HG02885 (cell line): ENCODE data around the gene ARPP21.
"Not testable (repeated sequence)": the region's sequence is repeated elsewhere in the genome, so short reads cannot be mapped to it uniquely, and the experiment has no call there.

Experiments
- ATAC-seq: cut with Tn5 transposase; IDR thresholded peaks from one replicate; pipeline ENCODE4 v1.9.1; 2021; ENCODE audit warnings: mild to moderate bottlenecking; ENCODE audit not compliant: unreplicated experiment, poor library complexity

ARPP21 gene

DNA sequence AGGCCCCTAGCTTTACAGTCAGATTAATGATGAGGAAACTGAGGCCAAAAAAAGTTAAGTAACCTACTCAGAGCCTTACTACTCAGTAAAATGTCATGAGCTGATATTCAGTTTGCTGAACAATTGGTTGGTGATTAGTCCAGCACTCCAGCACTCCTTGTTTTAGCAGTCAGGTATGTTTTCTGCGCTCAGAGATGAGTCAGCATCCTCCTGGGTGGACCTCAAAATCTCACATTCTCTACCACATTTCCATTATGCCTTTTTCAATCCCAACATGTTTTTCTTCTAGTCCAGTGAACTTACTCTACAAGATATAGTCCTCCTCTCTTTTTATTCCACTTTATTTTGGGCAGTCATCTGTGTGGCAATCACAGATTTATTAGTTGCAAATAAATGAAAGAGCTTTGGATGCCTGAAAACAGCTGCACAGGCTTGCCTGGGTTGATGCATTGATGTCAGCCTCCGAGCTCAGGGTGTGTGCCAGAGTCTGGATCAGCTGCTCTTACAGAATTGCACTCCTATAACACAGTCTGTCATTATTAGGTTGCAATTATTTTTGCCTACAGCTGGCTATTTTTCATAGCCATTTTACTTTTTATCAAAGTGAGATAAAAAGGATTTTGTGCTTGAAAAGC, 133.2 kb downstream of the ARPP21 start:
- ATAC-seq: no peak

- ATAC-seq: no peak
These were observed 134.1 kb downstream of the ARPP21 start for GRCh38 chr3:35773417-35773816.

- no peak for ATAC-seq
These were observed 137.0 kb downstream of the ARPP21 start for GRCh38 chr3:35776346-35776745.

GRCh38 chr3:35777065-35777464, 137.7 kb downstream of the ARPP21 start:
- no peak for ATAC-seq

GRCh38 chr3:35777563-35778554, 138.5 kb downstream of the ARPP21 start:
- no peak for ATAC-seq

- ATAC-seq: no peak
These were observed 140.3 kb downstream of the ARPP21 start for GRCh38 chr3:35779611-35780010.

DNA sequence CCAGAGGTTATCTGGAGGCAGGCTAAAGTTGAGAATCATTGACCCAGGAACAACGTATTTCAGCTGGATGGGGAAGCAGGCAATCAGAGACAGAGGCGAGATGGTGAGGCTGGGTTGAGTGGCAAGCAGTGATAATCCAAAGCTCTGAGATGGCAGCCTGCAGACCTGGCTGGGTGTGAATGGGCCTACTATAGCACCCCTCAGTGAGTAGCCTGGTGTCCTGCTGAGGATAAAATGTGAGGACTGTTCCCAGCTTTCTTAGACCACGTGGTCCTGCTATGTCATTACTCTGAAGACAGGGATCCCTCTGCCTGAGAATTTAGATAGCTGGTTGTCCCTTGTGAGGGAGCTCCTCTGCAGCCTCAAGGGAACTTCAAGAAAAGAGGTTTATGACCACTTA, 141.5 kb downstream of the ARPP21 start:
- ATAC-seq: no peak

- ATAC-seq: no peak
These were observed 142.2 kb downstream of the ARPP21 start for GRCh38 chr3:35781558-35781957.

DNA sequence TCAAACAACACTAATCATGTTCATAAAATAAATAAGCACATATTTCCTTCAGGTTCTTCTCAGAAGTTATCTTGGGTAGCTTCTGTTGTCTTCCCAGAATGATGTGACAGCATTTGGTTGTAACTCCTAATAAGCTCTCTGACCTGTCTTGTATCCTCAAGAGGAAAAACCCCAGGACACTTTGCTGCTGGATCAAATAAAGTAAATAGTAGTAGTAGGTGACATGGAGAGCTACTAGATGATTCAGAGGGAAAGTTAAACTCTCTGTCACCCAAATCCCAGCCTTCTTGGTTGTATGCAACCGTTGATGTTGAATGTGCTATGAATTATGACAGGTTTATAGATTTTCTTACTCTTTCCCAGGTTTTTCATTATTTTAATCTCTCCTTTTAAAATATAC, 143.0 kb downstream of the ARPP21 start:
- no peak for ATAC-seq

- no peak for ATAC-seq
These were observed 144.8 kb downstream of the ARPP21 start for GRCh38 chr3:35784169-35784568.

- ATAC-seq: no peak
These were observed 146.0 kb downstream of the ARPP21 start for GRCh38 chr3:35785234-35785888.

DNA sequence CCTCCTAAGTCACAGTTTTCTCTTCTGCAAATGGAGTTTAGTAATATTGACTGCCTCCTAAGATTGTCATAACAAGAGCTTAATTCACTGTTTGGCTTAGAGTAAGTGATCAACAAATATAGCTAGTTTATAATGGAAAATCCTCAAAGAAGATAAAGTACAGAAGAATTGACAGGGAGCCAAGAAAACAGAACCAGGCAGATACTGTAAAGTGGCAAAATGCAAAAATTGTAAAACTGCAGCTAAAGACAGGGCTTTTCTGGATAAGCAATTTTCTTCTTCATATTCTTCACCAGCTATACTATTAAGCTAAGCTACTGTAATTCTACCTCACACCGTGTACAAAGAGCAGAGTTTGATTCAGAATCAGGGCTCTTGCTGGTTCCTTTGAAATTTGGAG, 148.6 kb downstream of the ARPP21 start:
- no peak for ATAC-seq

DNA sequence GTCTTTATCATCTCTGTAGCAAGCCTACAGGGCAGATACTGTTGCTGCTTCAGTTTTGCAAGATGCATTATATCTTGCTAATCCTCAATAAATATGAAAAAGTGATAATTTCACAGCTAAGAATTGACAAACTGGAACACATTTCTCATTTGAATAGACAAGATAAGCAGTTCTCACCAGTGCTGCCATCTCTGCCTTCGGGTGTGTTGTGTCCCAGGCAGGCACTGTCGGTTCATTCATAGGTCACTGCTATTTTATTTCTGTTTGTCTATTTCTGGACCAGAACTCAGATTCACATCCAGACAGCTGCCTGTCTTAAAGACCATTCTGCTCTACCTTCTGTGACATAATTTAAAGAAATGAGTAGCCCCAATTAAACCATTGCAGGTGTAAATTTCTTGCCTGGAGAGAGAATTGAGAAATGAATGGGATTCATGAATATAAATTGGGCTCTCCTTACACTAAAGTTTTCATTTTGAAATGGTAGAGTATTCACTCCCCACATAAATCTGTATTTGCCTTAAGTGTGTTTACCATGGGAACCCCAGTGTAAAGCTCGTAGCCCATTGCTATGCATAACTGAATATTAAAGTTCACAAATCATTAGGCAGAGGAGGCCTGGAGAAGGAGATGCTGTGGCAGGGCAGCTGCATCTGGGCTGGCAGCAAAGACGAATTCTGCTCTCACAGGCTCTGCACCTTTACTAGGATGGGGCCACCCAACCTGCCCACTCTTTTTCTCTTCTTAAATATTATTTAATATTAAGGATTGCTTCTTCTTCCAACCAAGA, 149.9 kb downstream of the ARPP21 start:
- ATAC-seq: no peak

GRCh38 chr3:35790764-35791163, 151.4 kb downstream of the ARPP21 start:
- no peak for ATAC-seq

DNA sequence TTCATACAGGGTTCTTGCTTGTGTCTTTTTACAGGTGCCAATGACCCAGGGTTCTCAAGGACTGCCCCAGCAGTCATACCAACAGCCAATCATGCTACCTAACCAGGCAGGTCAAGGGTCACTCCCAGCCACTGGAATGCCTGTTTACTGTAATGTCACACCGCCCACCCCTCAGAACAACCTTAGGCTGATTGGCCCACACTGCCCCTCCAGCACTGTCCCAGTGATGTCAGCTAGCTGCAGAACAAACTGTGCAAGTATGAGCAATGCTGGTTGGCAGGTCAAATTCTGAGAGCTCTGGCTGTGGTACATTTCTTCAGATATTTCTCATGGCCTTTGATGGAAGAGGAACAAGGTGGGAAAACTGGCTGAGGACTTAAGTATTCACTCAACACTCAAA, 154.3 kb downstream of the ARPP21 start:
- ATAC-seq: no peak

GRCh38 chr3:35800960-35801459, 161.7 kb downstream of the ARPP21 start:
- no peak for ATAC-seq

GRCh38 chr3:35814531-35814930, 175.2 kb downstream of the ARPP21 start:
- ATAC-seq: no peak

DNA sequence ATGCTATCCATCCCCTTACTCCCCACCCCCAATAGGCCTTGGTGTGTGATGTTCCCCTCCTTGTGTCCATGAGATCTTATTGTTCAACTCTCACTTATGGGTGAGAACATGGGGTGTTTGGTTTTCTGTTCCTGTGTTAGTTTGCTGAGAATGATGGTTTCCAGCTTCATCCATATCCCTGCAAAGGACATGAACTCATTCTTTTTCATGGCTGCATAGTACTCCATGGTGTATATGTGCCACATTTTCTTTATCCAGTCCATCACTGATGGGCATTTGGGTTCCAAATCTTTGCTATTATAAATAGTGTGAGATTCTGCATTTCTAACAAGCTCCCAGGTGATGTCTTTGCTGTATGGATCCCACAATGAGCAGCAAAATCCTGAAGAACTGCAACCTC, 176.5 kb downstream of the ARPP21 start:
- not testable (repeated sequence) for ATAC-seq

GRCh38 chr3:35817216-35817615, 177.9 kb downstream of the ARPP21 start:
- no peak for ATAC-seq

GRCh38 chr3:35832140-35832571, 192.8 kb downstream of the ARPP21 start:
- ATAC-seq: no peak
